ENCODE data around the gene SPTBN4.

DNA sequence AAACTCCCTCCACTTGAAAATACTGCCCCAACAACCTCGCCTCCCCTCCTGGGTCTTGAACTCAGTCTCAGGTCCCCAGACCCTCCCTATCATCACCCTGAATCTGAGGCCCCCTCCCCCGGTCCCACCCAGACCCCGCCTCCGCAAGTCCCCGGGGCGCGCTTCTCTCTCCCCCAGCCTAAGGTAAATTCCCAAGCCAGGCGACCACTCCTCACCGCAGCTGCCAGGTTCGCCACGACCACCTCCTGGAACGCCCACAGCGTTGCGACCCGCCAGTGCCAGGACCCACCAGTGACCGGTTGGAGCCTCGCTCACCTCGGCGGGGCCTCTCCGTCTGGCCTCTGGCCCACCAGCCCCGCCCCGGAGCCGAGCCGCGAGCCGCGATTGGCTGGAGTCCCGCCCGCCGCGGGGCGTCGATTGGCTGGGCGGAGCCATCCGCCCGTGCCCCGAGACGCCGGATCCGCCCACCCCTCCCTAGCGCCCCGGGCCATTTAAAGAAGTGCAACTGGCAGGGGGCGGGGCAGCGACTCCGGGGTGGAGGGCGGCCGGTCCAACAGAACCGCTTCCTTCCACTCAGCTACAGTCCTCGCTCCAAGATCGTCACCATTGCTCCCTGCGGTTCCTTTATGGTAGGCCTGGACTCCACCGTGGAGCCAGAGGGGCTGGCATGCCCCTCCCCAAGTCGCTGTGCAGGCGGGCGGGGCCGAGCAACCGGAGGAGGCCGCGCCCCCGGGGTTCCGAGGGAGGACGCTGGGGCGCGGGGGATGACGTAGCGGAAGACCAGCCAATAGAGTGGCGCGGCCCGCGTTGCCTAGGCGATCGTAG is 22.6 kb upstream of the SPTBN4 start, which contains the start of gene SERTAD3:
- TF ChIP-seq, protein P1, sequence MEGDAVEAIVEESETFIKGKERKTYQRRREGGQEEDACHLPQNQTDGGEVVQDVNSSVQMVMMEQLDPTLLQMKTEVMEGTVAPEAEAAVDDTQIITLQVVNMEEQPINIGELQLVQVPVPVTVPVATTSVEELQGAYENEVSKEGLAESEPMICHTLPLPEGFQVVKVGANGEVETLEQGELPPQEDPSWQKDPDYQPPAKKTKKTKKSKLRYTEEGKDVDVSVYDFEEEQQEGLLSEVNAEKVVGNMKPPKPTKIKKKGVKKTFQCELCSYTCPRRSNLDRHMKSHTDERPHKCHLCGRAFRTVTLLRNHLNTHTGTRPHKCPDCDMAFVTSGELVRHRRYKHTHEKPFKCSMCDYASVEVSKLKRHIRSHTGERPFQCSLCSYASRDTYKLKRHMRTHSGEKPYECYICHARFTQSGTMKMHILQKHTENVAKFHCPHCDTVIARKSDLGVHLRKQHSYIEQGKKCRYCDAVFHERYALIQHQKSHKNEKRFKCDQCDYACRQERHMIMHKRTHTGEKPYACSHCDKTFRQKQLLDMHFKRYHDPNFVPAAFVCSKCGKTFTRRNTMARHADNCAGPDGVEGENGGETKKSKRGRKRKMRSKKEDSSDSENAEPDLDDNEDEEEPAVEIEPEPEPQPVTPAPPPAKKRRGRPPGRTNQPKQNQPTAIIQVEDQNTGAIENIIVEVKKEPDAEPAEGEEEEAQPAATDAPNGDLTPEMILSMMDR (conservative IDR thresholded peaks at IDR 0.05; ENCODE audit: low read depth, low read length), result no peak
- TF ChIP-seq EZH2 (IDR thresholded peaks at IDR 0.05; ENCODE audit: low read length, unreplicated experiment), result no peak
